Endothelial cell of umbilical vein (primary cell): ENCODE measurements around the gene SSTR3. TPM values are rescaled to one million over a fixed set of nuclear protein-coding genes. Genes with fewer than 3 reads are reported as not detected.

Source experiments
- BruUV-seq: library from RNA; stranded (reverse); fragments of 400-500 nt; replicated peaks from 2 replicates; lab custom pipeline; 2021; lab: Mats Ljungman, UMichigan
- CTCF ChIA-PET: fragments of 300-600, 350-600 bp; sonication (Branson Sonifier 250); formaldehyde crosslinking; loops from one replicate; lab custom pipeline; 2021; ENCODE audit warnings: antibody characterized with exemption, inconsistent platforms; lab: Charles Lee
- POLR2A ChIA-PET: fragments of 300-600, 350-600 bp; sonication (Branson Sonifier 250); formaldehyde crosslinking; loops from one replicate; lab custom pipeline; 2021; ENCODE audit warnings: antibody characterized with exemption, inconsistent platforms; lab: Charles Lee
- DNase-seq: peaks from one replicate; pipeline ENCODE4 v3.0.0-alpha.2; 2011; ENCODE audit warnings: low read depth, low spot score
- FAIRE-seq: peaks from 2 replicates; lab custom pipeline; 2011; peaks lifted over from hg19 to GRCh38; lab: Jason Lieb, UNC
- H2AFZ ChIP-seq: 2 replicates; pipeline ENCODE4 v1.6.0; 2012; ENCODE audit warnings: low read depth, low read length, control low read depth, inconsistent platforms
- H3K27ac ChIP-seq: 2 replicates; pipeline ENCODE4 v1.5.1; 2011; ENCODE audit warnings: low read depth, mild to moderate bottlenecking, control low read depth, low read length, moderate library complexity; ENCODE audit not compliant: insufficient read depth
- H3K27me3 ChIP-seq, 2 experiments: 2 replicates each; pipeline versions ENCODE4 v1.6.0 to v1.6.1; 2011; ENCODE audit warnings: low read length in 2 of 2, mixed read lengths in 1 of 2; ENCODE audit not compliant: control insufficient read depth in 2 of 2, insufficient read depth in 2 of 2
- H3K36me3 ChIP-seq, 2 experiments: 2 replicates in 1 of 2; 3 replicates in 1 of 2; pipeline ENCODE4 v1.5.1; 2011; ENCODE audit warnings: low read length in 2 of 2, mild to moderate bottlenecking in 1 of 2, moderate library complexity in 1 of 2; ENCODE audit not compliant: control insufficient read depth in 2 of 2, insufficient read depth in 2 of 2; ENCODE audit errors: extremely low read depth in 1 of 2
- H3K4me1 ChIP-seq: 3 replicates; pipeline ENCODE4 v1.5.1; 2011; ENCODE audit warnings: mild to moderate bottlenecking, low read length; ENCODE audit not compliant: control insufficient read depth, insufficient read depth; ENCODE audit errors: extremely low read depth
- H3K4me2 ChIP-seq: 2 replicates; pipeline ENCODE4 v1.6.1; 2011; ENCODE audit warnings: low read length, control low read depth, mixed read lengths; ENCODE audit not compliant: insufficient read depth
- H3K4me3 ChIP-seq, 3 experiments: fragments of 200-600 bp in 1 of 3; sonication (generic), shearing (Covaris generic) in 1 of 3; replicated peaks in 1 of 3; 2 replicates each; pipeline ENCODE4 v1.5.1; 2011 to 2016; ENCODE audit warnings: control low read depth in 3 of 3, low read length in 3 of 3, mild to moderate bottlenecking in 2 of 3, inconsistent platforms in 1 of 3, low read depth in 1 of 3, moderate library complexity in 1 of 3; ENCODE audit not compliant: insufficient read depth in 1 of 3
- H3K79me2 ChIP-seq: 2 replicates; pipeline ENCODE4 v1.6.0; 2012; ENCODE audit warnings: low read length, inconsistent platforms; ENCODE audit not compliant: control insufficient read depth, insufficient read depth
- H3K9ac ChIP-seq: replicated peaks from 2 replicates; pipeline ENCODE3; 2011; ENCODE audit warnings: low read length, control low read depth; ENCODE audit not compliant: insufficient read depth; ENCODE audit errors: extremely low read depth
- H3K9me1 ChIP-seq: replicated peaks from 3 replicates; pipeline ENCODE4 v1.6.0; 2011; ENCODE audit warnings: mild to moderate bottlenecking, low read length; ENCODE audit not compliant: control insufficient read depth, insufficient read depth; ENCODE audit errors: extremely low read depth
- H3K9me3 ChIP-seq: replicated peaks from 2 replicates; pipeline ENCODE4 v1.5.1; 2012; ENCODE audit warnings: low read length, inconsistent platforms; ENCODE audit not compliant: control insufficient read depth, insufficient read depth
- H4K20me1 ChIP-seq: replicated peaks from 2 replicates; pipeline ENCODE3; 2011; ENCODE audit warnings: mild to moderate bottlenecking, low read length; ENCODE audit not compliant: control insufficient read depth, insufficient read depth; ENCODE audit errors: extremely low read depth
- GATA2 ChIP-seq: IDR thresholded peaks from 2 replicates; pipeline ENCODE4 v1.7.0; 2011; ENCODE audit warnings: low read depth, mild to moderate bottlenecking, moderate library complexity, mixed read lengths, low read length; ENCODE audit not compliant: insufficient read length, insufficient read depth
- JUN ChIP-seq: IDR thresholded peaks from 2 replicates; pipeline ENCODE4 v1.6.1; 2011; ENCODE audit warnings: borderline replicate concordance, low read depth; ENCODE audit not compliant: insufficient read length, insufficient read depth
- MYC ChIP-seq: IDR thresholded peaks from one replicate; pipeline ENCODE4 v1.6.1; 2011; ENCODE audit warnings: mild to moderate bottlenecking, low read depth, low read length
- POLR2A ChIP-seq: IDR thresholded peaks from 2 replicates; pipeline ENCODE4 v1.6.1; 2012; ENCODE audit warnings: low read depth, mild to moderate bottlenecking, control low read depth, low read length
- POLR2AphosphoS5 ChIP-seq: IDR thresholded peaks from 2 replicates; pipeline ENCODE4 v1.6.1; 2012; ENCODE audit warnings: low read depth, mild to moderate bottlenecking, control low read depth, low read length, moderate library complexity; ENCODE audit not compliant: insufficient read depth
- dilution Hi-C: fragments of 300-500 bp; cut with MboI; formaldehyde crosslinking; loops from one replicate; pipeline ENCODE4 v1.15.0; 2019; ENCODE audit warnings: low sequenced_read_pairs; ENCODE audit not compliant: extremely low pct_ligation_motif_present
- intact Hi-C: fragments of 100-400 bp; cut with micrococcal nuclease; formaldehyde crosslinking; loops from one replicate; pipeline ENCODE4 v1.10.0; 2022
- polyA plus RNA-seq, 4 experiments: library from polyadenylated mRNA; depleted of rRNA in 3 of 4; stranded (reverse) in 3 of 4; unstranded in 1 of 4; fragments of >200 nt; gene quantifications; 2 replicates each; pipeline versions ENCODE4 v1.2.1 to v1.2.3, GENCODE V29; 2011 to 2012; ENCODE audit warnings: missing spikeins in 1 of 4
- total RNA-seq: library from RNA; stranded (reverse); gene quantifications from 2 replicates; pipeline ENCODE4 v1.2.3, GENCODE V29; 2021
- TF ChIP-seq, protein P1 (sequence below), 2 donors: IDR thresholded peaks; 1 replicate in 1 of 2; 2 replicates in 1 of 2; pipeline ENCODE4 v1.5.1; 2011; ENCODE audit warnings: low read length in 2 of 2, mild to moderate bottlenecking in 2 of 2, moderate library complexity in 2 of 2, control low read depth in 1 of 2, inconsistent platforms in 1 of 2, low read depth in 1 of 2; ENCODE audit not compliant: insufficient read depth in 1 of 2; ENCODE audit errors: extremely low read depth in 1 of 2

Gene SSTR3
- total and polyA plus RNA-seq, 2 donors (not counting 3 experiments of a cell fraction or from before 2014, with no cell fraction given) = not detected

DNA sequence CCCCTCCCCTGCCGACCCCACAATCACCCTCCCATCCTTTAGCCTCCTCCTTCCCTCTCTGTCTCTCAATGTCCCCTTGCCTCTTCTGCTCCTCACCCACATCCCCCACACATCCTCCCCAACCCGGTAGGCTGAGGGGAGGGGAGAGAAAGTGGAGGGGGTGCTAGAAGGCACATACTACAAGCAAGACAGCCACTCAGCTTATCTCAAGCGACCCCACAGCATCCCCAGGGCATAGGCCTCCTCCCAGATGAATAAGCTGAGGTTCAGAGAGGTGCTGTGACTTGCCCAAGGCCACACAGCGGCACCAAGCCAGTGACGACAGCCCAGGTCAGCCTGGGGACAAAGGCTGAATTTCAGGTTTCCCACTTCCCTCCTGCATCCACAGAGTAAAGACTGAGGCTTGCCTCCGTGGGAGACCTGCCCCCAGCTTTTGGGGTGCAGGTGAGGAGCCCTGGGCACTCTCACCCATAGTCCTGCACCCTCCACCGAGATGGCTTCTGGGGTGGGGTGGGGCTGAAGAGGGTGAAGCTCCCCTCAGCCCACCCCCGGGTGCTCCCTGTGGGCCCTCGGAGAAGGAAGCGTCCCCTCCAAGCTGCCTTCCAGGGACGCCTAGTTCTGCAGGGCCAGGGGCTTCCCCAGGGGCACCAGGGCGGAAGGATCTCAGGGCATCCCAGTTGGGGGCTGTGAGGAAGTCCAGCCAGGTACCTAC, 31.3 kb upstream of the SSTR3 start:
- no peak for DNase-seq
- Histone ChIP-seq H3K4me3 (peak overlapping the region; percentile 39 to 59 (median 50)), H3K9me3 (no peaks in the 10 kb centered on the region), H3K9ac (peak overlapping the region; percentile 44), H3K79me2 (peaks cover 10% of the 10 kb centered on the region), H4K20me1 (no peaks in the 10 kb centered on the region), H3K9me1 (no peaks in the 10 kb centered on the region), H3K4me2 (peak overlapping the region; percentile 67), H3K36me3 (peaks cover 0 to 2% of the 10 kb centered on the region in 2 experiments), H3K4me1 (peaks cover 34% of the 10 kb centered on the region), H2AFZ (peak overlapping the region; percentile 70), H3K27me3 (no peaks in the 10 kb centered on the region), H3K27ac (peak overlapping the region; percentile 28)
- BruUV-seq = TSS peak; percentile 41
- CTCF ChIA-PET = interaction anchor here (0.5 to 5.8 kb wide), 6 partner anchors 10 to 81 kb away, joined by 3 to 83 read pairs (median 11); no protein-coding TSS in a partner anchor
- intact Hi-C loops (loop anchor here (1.0 kb wide), 1 partner anchor 10 kb away; no protein-coding TSS in a partner anchor), dilution Hi-C loops (no loop called here)
- no peak for TF ChIP-seq POLR2AphosphoS5
- POLR2A ChIA-PET = no interaction called here
- FAIRE-seq = no peak

DNA sequence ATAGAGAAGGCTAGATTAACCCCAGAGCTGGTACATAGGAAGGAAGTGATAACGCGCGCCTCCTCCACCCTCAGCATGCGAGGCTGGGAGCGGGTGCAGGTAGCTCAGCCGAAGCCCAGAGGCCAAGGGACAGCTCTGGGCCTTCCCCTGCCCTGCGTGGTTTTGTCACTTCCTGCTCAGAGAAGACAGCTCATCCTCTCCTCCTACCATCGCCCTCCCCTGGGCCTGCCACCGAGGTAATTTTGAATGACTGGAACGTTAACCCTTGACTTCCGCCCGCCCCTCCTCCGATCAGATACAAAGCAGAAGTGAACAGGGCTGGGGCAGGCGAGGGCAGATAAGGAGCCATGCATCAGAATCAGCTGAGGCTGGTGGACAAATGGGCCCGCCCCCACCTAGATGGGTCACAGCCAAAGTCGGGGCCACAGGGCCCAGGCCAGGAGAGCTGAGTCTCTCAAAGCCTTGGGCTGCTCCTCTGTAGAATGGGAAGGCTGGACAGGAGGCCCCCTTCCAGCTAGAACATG, 30.2 kb upstream of the SSTR3 start:
- POLR2A ChIA-PET = interaction anchor here (0.6 kb wide), 1 partner anchor 150 kb away, joined by 4 read pairs; no protein-coding TSS in a partner anchor
- intact Hi-C loops = no loop called here
- FAIRE-seq (peak; percentile 96), DNase-seq (peak; percentile 51)
- dilution Hi-C loops = no loop called here
- TSS peak; percentile 33 for BruUV-seq
- Histone ChIP-seq H3K36me3 (peaks cover 0 to 2% of the 10 kb centered on the region in 2 experiments), H3K27me3 (no peaks in the 10 kb centered on the region), H3K9ac (no peak overlapping the region), H3K4me2 (peak overlapping the region; percentile 43), H3K27ac (peak overlapping the region; percentile 44), H3K9me1 (no peaks in the 10 kb centered on the region), H3K79me2 (peaks cover 10% of the 10 kb centered on the region), H3K4me1 (peaks cover 36% of the 10 kb centered on the region), H2AFZ (no peak overlapping the region), H4K20me1 (no peaks in the 10 kb centered on the region), H3K4me3 (no peak overlapping the region), H3K9me3 (no peaks in the 10 kb centered on the region)
- TF ChIP-seq, protein P1, sequence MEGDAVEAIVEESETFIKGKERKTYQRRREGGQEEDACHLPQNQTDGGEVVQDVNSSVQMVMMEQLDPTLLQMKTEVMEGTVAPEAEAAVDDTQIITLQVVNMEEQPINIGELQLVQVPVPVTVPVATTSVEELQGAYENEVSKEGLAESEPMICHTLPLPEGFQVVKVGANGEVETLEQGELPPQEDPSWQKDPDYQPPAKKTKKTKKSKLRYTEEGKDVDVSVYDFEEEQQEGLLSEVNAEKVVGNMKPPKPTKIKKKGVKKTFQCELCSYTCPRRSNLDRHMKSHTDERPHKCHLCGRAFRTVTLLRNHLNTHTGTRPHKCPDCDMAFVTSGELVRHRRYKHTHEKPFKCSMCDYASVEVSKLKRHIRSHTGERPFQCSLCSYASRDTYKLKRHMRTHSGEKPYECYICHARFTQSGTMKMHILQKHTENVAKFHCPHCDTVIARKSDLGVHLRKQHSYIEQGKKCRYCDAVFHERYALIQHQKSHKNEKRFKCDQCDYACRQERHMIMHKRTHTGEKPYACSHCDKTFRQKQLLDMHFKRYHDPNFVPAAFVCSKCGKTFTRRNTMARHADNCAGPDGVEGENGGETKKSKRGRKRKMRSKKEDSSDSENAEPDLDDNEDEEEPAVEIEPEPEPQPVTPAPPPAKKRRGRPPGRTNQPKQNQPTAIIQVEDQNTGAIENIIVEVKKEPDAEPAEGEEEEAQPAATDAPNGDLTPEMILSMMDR (IDR thresholded peaks at IDR 0.05; ENCODE audit: extremely low read depth in 1 of 2, insufficient read depth in 1 of 2, low read depth in 1 of 2, low read length in 2 of 2) = no peak
- TF ChIP-seq JUN (no peak), POLR2A (peak; percentile 32), MYC (no peak), POLR2AphosphoS5 (peak; percentile 64), GATA2 (peak; percentile 87)
- CTCF ChIA-PET = interaction anchor here (1.4 to 5.8 kb wide), 5 partner anchors 12 to 89 kb away, joined by 5 to 83 read pairs (median 12); no protein-coding TSS in a partner anchor
